Activated T-helper 1 cell treated with Interleukin-2 at 50 U/mL for 16 hours (primary cell): ENCODE data around the gene MBLAC1.
"Not testable (repeated sequence)": the region's sequence is repeated elsewhere in the genome, so short reads cannot be mapped to it uniquely, and the experiment has no call there.

Source experiments
- DNase-seq: peaks from one replicate; pipeline ENCODE4 v3.0.0-alpha.2; 2020; ENCODE audit warnings: low read depth

Gene MBLAC1

DNA sequence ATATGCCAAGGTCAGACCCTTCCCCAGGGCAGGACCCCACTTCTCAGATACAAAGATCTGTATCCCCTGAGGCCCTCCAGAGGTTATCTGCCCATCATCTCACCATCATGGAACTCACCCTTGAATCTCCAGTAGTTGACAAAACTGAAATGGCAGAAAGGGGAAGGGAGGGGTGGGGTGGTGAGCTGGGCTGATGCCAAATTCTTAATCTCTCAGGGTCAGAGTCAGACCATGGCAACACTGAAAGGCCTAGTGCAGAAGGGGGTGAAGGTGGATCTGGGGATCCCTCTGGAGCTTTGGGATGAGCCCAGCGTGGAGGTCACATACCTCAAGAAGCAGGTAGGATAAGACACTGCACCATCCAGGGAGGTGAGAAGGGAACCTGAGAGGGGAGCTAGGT is 4.2 kb upstream of the MBLAC1 start:
- no peak for DNase-seq

DNA sequence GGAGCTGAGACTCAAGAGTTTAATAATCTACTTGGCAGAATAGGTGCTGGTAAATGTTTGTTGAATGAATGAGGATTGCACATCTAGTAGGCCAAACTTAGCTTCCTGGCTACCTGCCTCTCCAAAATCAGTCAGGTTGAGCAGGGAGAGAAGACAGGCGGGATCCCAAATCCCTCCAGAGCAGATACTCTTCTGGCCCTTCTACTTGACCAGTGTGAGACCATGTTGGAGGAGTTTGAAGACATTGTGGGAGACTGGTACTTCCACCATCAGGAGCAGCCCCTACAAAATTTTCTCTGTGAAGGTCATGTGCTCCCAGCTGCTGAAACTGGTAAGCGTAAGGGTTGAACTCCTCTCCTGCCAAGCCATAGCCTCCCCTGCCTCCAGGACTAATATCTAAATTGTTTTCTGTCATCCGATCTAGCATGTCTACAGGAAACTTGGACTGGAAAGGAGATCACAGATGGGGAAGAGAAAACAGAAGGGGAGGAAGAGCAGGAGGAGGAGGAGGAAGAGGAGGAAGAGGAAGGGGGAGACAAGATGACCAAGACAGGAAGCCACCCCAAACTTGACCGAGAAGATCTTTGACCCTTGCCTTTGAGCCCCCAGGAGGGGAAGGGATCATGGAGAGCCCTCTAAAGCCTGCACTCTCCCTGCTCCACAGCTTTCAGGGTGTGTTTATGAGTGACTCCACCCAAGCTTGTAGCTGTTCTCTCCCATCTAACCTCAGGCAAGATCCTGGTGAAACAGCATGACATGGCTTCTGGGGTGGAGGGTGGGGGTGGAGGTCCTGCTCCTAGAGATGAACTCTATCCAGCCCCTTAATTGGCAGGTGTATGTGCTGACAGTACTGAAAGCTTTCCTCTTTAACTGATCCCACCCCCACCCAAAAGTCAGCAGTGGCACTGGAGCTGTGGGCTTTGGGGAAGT is 2.2 kb upstream of the MBLAC1 start:
- DNase-seq: no peak

DNA sequence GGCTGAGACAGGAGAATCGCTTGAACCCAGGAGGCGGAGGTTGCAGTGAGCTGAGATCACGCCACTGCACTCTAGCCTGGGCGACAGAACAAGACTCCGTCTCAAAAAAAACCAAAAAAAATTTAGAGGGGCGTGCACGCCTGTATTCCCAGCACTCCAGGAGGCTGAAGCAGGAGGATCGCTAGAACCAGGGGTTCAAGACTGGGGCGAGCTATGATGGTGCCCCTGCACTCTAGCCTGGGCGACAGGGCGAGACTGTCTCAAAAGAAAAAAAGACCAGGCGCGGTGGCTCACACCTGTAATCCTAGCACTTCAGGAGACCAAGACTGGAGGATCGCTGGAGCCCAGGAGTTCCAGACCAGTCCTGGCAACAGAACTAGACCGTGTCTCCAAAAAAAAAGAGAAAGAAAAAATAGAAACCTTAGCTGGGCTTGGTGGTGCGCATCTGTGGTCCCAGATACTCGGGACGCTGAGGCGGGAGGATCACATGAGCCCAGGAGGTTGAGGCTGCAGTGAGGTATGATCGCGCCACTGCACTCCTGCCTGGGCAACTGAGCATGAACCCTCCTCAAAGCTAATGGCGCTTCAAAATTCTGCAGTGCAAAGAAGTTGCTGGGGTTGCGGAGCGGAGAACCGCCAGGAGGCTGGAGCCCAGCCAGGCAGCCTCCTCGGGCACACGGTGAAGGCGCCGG is 382 bp upstream of the MBLAC1 start:
- DNase-seq: no peak

DNA sequence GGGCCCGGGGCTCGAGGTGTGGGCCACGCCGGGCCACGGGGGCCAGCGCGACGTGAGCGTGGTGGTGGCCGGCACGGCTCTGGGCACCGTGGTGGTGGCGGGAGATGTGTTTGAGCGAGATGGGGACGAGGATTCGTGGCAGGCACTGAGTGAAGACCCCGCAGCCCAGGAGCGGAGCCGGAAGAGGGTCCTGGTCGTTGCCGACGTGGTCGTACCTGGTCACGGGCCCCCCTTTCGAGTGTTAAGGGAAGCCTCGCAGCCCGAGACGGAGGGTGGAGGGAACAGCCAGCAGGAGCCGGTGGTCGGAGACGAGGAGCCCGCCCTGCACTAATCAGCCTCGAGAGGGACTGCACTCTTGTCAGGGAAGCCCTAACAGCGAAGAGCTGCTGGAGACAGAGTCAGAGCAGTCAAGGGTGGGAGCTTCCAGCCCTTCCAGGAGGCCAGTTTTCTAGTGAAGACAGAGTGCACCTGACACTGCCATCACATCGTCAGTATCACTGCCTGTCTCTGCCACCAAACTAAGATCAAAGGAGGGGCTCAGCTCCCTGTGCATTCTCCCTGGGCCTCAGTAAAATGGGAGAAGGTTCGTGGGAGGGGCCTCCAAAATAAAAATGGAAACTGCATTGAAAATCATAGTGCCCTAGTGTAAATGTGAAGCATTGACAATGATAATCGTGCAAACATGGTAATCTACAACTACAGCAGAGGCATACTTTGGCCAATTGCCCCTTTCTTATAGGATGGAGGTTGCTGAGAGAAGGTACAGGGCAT is 1.3 kb downstream of the MBLAC1 start:
- no peak for DNase-seq

DNA sequence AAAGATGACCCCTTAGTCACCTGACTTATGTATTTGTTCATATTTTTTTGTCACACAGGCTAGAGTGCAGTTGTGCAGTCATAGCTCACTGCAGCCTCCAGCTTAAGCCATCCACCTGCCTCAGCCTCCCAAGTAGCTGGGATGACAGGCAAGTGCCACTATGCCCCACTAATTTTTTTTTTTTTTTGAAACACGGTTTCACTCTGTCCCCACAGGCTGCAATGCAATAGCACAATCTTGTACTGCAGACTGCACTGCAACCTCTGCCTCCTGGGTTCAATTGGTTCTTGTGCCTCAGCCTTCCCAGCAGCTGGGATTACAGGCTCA is 1.8 kb downstream of the MBLAC1 start:
- DNase-seq: no peak

DNA sequence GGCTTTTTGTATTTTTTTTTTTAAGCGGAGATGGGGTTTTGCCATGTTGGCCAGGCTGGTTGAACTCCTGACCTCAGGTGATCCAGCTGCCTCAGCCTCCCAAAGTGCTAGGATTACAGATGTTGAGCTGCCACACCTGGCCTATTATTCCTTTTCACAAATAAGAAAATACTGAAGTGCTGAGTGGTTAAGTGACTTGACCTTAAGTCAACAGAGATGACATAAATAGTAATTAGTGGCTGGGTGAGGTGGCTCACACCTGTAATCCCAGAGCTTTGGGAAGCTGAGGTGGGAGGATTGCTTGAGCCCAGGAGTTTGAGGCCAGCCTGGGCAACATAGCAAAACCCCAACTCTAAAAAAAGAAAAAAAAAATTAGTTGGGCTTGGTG is 3.4 kb downstream of the MBLAC1 start:
- not testable (repeated sequence) for DNase-seq

DNA sequence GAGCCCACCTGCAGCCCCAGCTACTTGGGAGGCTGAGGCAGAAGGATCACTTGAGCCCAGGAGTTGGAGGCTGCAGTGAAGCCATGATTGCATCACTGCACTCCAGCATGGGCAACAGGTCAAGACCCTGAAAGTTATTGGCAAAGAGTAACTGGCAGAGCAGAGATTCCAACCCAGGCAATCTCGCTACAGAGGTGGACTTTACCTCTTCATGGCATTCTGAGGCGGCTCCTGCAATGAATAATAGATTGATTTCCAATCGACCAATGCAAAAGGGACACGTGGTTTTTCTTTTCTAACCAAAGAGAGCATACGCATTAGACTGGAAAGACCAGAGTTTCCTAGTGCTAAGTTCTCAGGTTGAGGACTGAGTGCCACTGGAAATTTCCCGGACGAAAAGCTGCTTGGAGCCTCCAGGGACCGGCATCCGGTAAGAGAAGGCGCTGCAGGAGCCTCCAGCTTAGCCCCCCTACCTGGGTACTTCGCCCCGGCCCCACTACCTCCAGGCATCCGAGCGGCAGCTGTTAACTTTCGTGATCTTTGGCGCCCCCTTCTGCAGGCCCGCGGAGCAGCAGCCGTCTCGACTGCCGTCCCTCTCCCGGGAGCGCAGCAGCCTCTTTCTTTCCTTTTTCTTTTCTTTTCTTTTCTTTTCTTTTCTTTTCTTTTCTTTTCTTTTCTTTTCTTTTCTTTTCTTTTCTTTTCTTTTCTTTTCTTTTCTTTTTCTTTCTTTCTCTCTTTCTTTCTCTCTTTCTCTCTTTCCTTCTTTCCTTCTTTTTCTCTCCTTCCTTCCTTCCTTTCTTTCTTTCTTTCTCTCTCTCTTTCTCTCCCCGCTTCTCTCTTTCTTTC is 4.1 kb downstream of the MBLAC1 start:
- peak; percentile 72 for DNase-seq

DNA sequence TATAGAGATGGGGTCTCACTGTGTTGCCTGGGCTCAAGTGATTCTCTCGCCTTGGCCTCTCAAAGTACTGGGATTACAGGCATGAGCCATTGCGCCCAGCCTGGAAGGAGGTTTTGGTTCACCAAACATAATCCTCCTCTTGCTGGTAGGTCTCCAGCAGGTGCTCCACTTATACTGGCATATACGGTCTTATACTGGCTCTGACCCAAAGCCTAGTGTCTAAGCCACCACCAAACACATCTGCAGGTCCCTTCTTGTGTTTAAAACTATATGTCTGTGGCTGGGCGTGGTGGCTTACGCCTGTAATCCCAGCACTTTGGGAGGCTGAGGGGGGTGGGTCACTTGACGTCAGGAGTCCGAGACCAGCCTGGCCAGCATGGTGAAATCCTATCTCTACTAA is 5.4 kb downstream of the MBLAC1 start:
- no peak for DNase-seq

DNA sequence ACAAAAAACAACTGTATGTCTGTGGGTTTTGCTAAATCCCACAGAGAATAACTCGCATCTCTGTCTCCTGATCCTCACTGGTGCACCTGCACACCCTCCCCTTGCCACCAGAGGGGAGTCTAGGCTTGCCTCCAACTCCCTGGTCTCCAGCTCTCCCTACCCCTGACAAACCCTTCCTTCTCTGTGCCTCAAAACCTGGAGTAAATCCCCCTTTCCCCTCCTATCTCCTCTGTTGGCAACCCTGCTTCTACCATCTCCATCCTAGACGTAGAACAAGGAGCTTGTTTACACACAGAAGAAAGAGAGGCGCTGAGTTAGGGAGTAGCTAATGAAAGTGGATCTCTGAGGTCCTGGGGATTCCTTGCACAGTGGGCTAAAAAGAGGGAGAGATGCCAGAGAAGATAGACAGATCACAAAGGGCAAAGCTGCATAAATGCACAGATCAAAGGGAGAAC is 6.0 kb downstream of the MBLAC1 start:
- DNase-seq: peak; percentile 39

DNA sequence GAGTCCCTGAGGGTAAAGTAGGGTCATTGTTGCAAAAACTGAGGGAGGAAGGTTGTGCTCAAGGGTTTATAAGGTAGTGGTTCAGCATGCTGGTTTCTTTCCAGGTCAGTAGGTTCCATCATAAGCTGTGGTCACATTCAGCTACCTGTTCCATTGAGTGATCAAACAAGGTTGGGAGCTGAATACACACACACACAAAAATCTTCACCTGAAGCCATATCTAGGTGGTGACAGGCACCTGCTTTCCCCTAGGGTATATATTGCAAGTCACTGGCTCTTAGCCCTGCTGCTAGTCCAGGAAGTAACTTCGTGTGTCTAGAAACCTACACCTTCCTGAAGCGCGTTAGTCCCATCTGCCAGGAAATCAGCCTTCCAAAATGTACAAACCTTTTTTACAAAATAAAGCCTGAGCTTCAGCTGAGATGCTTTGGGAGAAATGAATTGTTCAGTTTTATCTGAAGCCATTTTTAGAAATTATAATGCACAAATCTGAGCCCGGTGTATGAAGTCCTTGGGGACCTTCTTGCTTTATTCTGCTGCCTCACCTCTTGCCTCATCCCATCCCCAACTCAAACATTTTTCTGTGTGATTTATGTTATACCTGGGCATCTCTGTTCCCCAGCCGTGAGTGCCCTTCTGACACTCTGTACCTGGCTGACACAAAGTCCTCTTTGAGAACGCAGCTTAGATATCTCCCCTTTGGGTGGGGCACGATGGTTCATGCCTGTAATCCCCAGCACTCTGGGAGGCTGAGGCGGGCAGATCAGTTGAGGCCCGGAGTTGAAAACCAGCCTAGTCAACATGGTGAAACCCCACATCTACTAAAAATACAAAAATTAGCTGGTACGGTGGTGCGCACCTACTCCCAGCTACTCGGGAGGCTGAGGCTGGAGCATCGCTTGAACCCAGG is 11.3 kb downstream of the MBLAC1 start:
- DNase-seq: no peak

DNA sequence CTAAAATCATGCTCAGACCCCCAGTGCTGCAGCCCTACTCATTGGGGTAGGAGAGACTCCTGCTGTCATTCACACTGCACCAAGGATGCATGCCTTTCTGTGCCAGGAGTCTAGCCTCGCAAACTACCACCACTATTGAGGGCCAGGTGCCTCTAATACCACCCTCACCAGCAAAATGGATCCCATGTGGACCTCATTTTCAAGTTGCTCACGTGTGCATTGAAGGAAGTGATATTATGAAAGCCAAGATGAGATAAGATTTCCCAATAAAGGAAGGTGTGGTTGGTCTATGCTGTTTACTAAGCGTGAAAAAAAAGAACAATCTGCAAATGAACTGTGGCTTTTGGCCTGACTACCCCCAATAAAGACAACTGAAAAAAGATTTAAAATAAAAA is 14.8 kb downstream of the MBLAC1 start:
- DNase-seq: no peak

DNA sequence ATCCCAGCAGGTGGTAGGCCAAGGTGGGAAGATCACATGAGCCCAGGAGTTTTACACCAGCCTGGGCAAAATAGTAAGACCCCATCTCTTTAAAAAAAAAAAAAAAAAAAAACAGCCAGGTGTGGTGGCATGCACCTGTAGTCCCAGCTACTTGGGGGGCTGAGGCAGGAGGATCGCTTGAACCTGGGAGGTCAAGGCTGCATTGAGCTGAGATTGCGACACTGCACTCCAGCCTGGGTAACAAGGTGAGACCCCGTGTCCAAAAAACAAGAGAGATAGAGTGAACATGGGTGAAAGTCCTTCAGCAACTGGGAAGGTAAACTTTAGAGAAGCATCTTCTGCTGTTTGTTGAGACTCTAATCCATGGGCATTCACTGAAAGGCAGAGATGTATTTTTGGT is 15.7 kb downstream of the MBLAC1 start:
- DNase-seq: no peak

DNA sequence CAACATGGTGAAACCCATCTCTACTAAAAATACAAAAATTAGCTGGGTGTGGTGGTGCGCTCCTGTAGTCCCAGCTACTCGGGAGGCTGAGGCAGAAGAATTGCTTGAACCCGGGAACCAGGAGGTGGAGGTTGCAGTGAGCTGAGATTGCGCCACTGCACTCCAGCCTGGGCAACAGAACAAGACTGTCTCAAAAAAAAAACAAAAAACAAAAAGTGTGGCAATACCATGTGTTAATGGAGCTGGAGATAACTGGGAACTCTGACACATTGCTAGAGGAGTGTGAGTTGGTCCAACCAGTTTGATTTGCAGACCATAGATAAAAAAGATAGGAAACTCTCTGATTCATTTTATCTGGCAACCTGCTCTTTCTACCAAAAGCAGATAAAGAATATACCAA is 19.6 kb downstream of the MBLAC1 start:
- not testable (repeated sequence) for DNase-seq

DNA sequence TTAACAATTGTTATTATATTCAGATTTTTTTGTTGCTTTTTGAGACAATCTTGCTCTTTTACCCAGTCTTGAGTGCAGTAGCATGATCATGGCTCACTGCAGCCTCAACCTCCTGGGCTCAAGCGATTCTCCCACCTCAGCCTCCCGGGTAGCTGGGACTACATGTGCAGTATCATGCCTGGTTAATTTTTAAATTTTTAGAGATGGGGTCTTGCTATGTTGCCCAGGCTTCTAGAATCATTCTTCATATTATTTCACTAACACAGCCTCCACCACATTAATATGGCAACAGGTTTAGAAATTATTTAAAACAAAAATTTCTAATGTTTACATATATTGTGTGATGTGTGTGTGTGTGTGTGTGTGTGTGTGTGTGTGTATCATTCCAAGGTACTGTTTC is 20.5 kb downstream of the MBLAC1 start:
- no peak for DNase-seq

DNA sequence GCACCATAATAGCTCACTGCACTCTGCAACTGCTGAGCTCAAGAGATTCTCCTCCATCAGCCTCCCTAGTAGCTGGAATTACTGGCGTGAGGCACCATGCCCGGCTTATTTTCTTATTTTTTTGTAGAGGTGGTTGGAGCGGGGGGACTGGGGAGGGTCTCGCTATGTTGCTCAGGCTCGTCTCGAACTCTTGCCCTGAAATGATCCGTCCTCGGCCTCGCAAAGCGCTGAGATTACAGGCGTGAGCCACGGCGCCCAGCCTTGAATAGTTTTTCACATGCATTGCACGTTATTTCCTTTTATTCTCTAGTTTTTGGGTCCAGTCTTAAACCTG is 21.4 kb downstream of the MBLAC1 start:
- no peak for DNase-seq

DNA sequence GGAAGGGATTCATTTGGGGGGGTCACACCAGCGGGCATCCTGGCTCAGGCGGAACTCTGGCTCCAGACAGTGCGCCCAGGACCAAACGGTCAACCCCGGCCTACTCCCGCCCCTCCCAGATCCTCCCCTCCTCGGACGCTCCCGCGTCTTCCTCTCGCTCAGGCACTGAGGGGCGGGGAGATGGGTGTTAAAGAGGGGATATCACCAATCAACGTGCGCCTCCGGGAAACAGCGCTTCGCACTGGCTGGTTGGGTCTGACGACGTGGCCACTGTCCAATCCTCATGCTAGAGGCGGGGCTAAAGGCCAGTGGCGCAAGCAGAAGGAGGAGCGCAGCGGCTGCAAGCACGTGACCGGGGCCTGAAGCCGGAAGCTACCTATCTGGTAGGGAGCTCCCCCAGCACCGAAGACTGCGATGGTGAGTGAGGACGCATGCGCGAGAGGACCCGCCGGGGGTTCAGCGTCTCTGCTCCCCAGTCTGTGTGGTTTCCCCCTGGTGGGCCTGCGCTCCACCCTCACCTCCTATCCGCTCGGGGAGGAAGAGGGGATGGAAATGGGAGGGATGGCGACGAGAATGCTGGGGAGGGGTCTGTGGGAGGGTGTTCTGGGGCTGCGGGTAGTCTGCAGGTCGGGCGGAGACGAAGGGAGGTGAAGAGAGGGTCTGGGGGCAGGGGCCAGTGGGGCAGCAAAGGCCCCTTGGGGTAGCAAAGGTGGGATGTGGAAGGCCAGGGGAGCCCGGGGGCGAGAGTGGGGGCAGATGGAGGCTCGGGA is 22.0 kb downstream of the MBLAC1 start, which contains the start of gene LAMTOR4:
LAMTOR4 (plus strand) TSS at position 360 of the 770 bp plus-strand sequence; CDS start at position 415, 55 bp downstream.
- peak; percentile 97 for DNase-seq

DNA sequence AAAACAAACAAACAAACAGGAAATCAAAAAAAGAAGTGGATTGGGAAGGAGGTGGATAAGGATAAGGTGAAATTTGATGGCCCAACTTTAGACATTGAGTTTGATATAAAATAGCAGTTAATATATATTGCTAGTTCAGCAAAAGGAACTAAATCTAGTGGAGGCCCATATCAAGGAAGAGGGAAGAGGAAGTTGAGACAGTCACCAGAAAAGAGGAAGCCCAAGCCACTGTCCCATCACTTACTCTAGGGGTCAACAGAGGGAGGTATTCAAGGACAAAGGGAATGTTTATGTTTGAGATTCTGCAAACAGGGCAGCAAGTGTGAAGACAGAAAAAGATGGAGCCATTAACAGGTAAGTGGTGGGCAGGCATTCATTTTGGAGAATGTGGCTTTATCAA is 25.6 kb downstream of the MBLAC1 start:
- DNase-seq: no peak

DNA sequence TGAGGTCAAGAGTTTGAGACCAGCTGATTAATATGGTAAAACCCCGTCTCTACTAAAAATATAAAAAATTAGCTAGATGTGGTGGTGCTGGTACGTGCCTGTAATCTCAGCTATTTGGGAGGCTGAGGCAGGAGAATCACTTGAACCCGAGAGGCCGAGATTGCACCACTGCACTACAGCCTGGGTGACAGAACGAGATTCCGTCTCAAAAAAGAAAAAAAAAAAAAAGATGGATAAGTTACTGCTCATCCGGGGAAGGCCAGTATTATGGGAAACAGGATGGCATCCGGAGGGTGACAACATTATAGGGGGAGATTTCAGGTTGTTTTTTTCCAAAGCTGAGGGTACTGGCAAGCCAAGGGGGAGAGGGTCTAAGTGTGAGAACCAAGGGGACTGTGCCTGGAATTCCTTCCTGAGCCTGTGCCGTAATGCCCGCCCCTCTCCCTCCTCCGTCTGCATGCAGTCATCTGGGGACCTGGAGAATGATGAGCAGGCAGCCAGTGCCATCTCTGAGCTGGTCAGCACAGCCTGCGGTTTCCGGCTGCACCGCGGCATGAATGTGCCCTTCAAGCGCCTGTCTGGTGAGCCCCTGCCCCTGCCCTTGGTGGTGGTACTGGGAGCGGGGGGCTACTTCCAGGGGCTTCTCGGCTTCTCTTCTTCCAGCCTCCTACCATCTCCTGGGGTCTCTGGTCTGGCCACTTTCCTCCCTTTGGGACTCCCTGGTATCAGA is 26.3 kb downstream of the MBLAC1 start:
- DNase-seq: no peak
